Breast epithelium (tissue), 4 donors: Measurements from ENCODE around the gene NEK11. TPM values are rescaled to one million over a fixed set of nuclear protein-coding genes. Genes with fewer than 3 reads are reported as not detected.

Experiments
- DNase-seq, 2 donors: peaks; one replicate each; pipeline ENCODE4 v3.0.0-alpha.2; 2019; ENCODE audit warnings: low spot score in 2 of 2
- H3K27ac ChIP-seq, 2 donors: fragments of 200-600 bp; sonication (generic) in 1 of 2; one replicate each; pipeline ENCODE4 v1.5.1; 2016 to 2019; ENCODE audit warnings: mild to moderate bottlenecking in 1 of 2
- H3K27me3 ChIP-seq, 2 donors: fragments of 200-600 bp; sonication (generic) in 1 of 2; one replicate each; pipeline versions ENCODE4 v1.5.1 to v1.6.0; 2017 to 2019; ENCODE audit warnings: control low read depth in 1 of 2, mild to moderate bottlenecking in 1 of 2
- H3K36me3 ChIP-seq: fragments of 200-600 bp; one replicate; pipeline ENCODE4 v1.5.1; 2019
- H3K4me1 ChIP-seq, 2 donors: fragments of 200-600 bp; sonication (generic); one replicate each; pipeline ENCODE4 v1.5.1; 2016 to 2019; ENCODE audit warnings: control low read depth in 1 of 2
- H3K4me3 ChIP-seq, 3 donors: fragments of 200-600 bp; sonication (generic); 1 replicate in 2 of 3; 2 replicates in 1 of 3; pipeline ENCODE4 v1.5.1; 2016 to 2019; ENCODE audit warnings: mild to moderate bottlenecking in 3 of 3, moderate library complexity in 2 of 3
- H3K9me3 ChIP-seq, 2 donors: fragments of 200-600 bp; sonication (generic) in 1 of 2; one replicate each; pipeline ENCODE4 v1.5.1; 2016 to 2019; ENCODE audit warnings: control low read depth in 1 of 2
- CTCF ChIP-seq, 3 donors: fragments of 450-650 bp; IDR thresholded peaks; one replicate each; pipeline ENCODE4 v1.5.1; 2016 to 2017; ENCODE audit warnings: antibody characterized with exemption in 3 of 3, mild to moderate bottlenecking in 3 of 3, moderate library complexity in 3 of 3
- POLR2A ChIP-seq: fragments of 450-650 bp; IDR thresholded peaks from one replicate; pipeline ENCODE4 v1.6.1; 2016; ENCODE audit warnings: antibody characterized with exemption, mild to moderate bottlenecking, moderate library complexity
- POLR2AphosphoS5 ChIP-seq, 3 donors: sonication (generic); formaldehyde crosslinking; IDR thresholded peaks; one replicate each; pipeline ENCODE4 v1.6.1; 2017; ENCODE audit warnings: antibody characterized with exemption in 3 of 3
- intact Hi-C: fragments of 100-400 bp; cut with DNase I; formaldehyde crosslinking; loops from one replicate; pipeline ENCODE4 v1.15.1; 2023; ENCODE audit warnings: low total_unique reads
- total RNA-seq, 3 donors: library from RNA; depleted of rRNA; stranded (reverse); fragments of >200 nt; gene quantifications; one replicate each; pipeline ENCODE4 v1.1.0, GENCODE V29; 2016

Gene NEK11
- total RNA-seq, 3 donors from 2014 or later = 7.4 to 18.3 (median 16.4) TPM

DNA sequence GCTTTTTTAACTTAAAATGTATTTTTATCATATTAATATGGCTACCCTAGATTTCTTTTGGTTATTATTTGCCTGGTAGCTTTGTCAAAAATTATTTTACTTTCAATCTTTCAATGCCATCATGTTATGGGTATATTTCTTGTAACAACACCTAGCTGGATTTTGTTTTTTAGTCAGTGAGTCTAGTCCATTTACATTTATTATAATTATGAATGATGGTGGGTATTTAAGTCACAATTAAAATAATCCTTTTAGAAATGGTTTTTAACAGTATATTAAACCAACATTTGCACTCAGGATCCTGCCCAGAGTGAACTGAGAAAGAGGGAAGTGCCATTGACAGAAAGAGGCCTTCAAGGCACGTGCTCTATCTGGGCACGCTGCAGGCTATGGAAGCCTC, 315.1 kb downstream of the NEK11 start:
- Histone ChIP-seq H3K4me1 (no peaks in the 10 kb centered on the region), H3K4me3 (no peak overlapping the region), H3K27ac (no peak overlapping the region), H3K36me3 (no peaks in the 10 kb centered on the region), H3K27me3 (no peaks in the 10 kb centered on the region), H3K9me3 (peaks cover 0 to 4% of the 10 kb centered on the region in 2 donors)
- no peak for TF ChIP-seq POLR2AphosphoS5 (IDR thresholded peaks at IDR 0.05)
- TF ChIP-seq POLR2A = no peak
- TF ChIP-seq CTCF (IDR thresholded peaks at IDR 0.05) = no peak
- DNase-seq = no peak
- intact Hi-C loops = no loop called here

- TF ChIP-seq CTCF (IDR thresholded peaks at IDR 0.05) (no peak), POLR2AphosphoS5 (IDR thresholded peaks at IDR 0.05) (no peak), POLR2A (no peak)
- Histone ChIP-seq H3K36me3 (no peaks in the 10 kb centered on the region), H3K9me3 (no peaks in the 10 kb centered on the region), H3K27ac (no peak overlapping the region), H3K4me3 (no peak overlapping the region), H3K27me3 (no peaks in the 10 kb centered on the region), H3K4me1 (no peaks in the 10 kb centered on the region)
- no peak for DNase-seq
- intact Hi-C loops = no loop called here
Measured at GRCh38 chr3:131348911-131349310, 322.2 kb downstream of the NEK11 start.

GRCh38 chr3:131349454-131349853, 322.8 kb downstream of the NEK11 start:
- Histone ChIP-seq H3K27ac (peak overlapping the region; percentile 33 to 44), H3K27me3 (no peaks in the 10 kb centered on the region), H3K9me3 (no peaks in the 10 kb centered on the region), H3K36me3 (no peaks in the 10 kb centered on the region), H3K4me1 (no peaks in the 10 kb centered on the region), H3K4me3 (no peak overlapping the region)
- intact Hi-C loops = no loop called here
- DNase-seq = no peak
- no peak for TF ChIP-seq POLR2A
- no peak for TF ChIP-seq POLR2AphosphoS5 (IDR thresholded peaks at IDR 0.05)
- TF ChIP-seq CTCF (IDR thresholded peaks at IDR 0.05) = no peak

DNA sequence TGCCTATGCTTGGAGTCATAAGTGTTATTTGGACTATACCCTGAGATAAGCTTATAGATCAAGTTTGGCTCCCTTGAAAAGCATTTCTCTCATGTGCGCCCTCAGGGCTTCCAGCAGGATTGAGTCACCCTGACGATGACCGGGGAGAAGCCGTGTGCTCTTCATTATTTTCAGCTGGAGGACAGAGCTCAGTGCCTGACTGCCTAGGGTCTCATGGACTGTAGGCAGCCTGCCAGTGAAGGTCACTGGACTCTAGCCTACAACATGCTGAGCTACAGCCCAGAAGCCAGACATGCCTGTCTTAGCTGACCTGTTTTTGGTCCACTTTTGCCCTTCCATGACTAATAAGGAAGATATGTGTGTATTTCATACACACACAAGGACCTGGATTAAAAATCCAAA, 323.3 kb downstream of the NEK11 start:
- intact Hi-C loops = no loop called here
- TF ChIP-seq POLR2A (no peak), POLR2AphosphoS5 (IDR thresholded peaks at IDR 0.05) (no peak), CTCF (IDR thresholded peaks at IDR 0.05) (no peak)
- Histone ChIP-seq H3K9me3 (no peaks in the 10 kb centered on the region), H3K36me3 (no peaks in the 10 kb centered on the region), H3K4me1 (no peaks in the 10 kb centered on the region), H3K27me3 (no peaks in the 10 kb centered on the region), H3K27ac (peak overlapping the region; percentile 33 to 44), H3K4me3 (no peak overlapping the region)
- no peak for DNase-seq

DNA sequence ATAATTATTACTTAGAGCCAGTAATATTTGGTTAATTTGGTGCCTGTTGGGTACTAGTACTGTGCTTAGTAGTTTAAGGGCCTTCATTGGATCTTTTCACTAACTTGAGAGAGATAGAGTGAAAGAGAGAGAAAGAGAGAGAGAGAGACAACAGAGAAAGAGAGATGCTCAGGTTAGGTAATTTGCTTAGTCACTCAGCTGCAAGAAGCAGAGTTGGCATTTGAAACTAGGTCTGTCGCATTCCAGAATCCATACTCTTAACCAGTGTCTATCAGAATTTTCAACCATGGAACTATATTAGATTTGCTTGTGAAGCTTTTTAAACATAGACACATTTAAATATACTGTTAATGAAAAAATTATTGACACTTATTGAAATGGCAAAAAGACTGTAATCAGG, 323.8 kb downstream of the NEK11 start:
- peak overlapping the region in 1 of 2 donors; percentile 44 for H3K27ac ChIP-seq
- intact Hi-C loops = no loop called here
- TF ChIP-seq CTCF (IDR thresholded peaks at IDR 0.05) (no peak), POLR2A (no peak), POLR2AphosphoS5 (IDR thresholded peaks at IDR 0.05) (no peak)
- no peaks in the 10 kb centered on the region for H3K36me3 ChIP-seq
- no peaks in the 10 kb centered on the region for H3K4me1 ChIP-seq
- no peak overlapping the region for H3K4me3 ChIP-seq
- H3K9me3 ChIP-seq = no peaks in the 10 kb centered on the region
- no peak for DNase-seq
- H3K27me3 ChIP-seq = no peaks in the 10 kb centered on the region
